GM19238 (cell line): ENCODE measurements around the gene SF3B6.

Experiments used
- DNase-seq: peaks from one replicate; pipeline ENCODE4 v3.0.0; 2011; ENCODE audit warnings: low spot score; ENCODE audit not compliant: insufficient read length

Gene SF3B6

DNA sequence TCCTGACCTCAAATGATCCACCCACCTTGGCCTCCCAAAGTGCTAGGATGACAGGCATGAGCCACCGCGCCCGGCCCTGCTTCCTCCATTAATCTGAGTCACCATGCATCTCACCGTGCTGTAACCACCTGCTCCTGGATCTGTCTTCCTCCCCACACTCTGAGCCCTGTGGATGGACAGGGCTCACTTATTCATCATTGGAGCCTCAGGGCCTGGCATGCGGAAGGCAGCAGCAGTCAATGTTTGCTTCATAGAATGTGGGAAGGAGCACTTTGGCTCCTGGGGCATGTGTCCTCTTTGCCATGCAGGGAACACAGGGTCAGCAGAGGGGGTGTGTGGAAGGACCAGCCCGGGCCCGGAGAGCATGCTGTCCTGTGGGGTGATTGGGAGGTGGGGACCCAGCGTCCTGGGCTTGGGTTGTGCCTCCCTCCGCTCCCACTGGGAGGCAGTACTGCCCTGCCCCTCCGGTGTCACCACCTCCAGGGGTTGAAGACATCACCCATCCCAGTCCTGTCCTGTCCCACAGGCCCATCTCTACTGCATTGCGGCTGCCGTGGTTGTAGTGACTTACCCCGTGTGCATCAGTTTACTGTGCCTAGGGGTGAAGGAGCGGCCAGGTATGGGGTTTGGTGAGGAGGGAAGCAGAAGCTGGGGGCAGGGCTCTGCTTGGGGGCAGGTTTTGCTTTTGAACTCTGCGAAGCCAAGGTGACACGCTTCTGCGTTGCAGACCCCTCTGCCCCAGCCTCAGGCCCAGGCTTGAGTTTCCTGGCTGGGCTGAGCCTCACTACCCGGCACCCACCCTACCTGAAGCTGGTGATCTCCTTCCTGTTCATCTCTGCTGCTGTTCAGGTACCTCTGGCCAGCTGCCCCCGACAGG, 54.8 kb downstream of the SF3B6 start:
- no peak for DNase-seq

DNA sequence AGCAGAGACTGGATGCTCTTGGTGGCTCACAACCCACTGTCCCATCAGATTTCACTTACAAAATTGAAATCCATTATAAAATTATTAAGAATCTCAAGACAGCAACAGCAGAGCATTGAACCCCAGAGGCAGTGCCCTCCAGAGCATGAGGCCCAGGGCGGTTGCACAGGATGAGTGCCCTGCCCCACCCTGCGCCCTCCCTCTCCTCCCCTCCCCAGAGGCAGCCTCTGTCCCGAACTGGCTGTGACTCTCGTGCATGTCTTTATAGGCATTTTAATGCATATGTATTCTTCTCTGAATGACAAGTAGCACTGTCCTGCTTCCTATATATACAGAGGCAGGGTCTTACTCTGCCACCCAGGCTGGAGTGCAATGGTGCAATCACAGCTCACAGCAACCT, 55.9 kb downstream of the SF3B6 start:
- DNase-seq = no peak

DNA sequence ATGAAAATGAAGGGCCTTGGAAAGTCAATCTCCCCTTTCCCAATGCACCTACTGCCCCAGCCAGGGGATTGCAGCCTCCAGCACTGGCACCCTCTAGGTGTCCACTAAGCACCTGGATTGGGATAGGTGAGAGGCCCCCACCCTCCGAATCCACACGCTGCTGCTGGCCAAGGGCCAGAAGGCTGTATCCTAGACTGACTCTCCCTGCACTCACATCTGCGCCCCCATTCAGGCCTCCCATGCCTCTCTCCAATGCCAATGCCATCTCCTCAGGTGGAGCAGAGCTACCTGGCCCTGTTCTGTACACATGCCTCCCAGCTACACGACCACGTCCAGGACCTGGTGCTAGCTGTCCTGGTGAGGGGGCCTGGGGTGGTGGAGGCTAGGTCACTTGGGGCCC, 56.4 kb downstream of the SF3B6 start:
- DNase-seq = no peak

DNA sequence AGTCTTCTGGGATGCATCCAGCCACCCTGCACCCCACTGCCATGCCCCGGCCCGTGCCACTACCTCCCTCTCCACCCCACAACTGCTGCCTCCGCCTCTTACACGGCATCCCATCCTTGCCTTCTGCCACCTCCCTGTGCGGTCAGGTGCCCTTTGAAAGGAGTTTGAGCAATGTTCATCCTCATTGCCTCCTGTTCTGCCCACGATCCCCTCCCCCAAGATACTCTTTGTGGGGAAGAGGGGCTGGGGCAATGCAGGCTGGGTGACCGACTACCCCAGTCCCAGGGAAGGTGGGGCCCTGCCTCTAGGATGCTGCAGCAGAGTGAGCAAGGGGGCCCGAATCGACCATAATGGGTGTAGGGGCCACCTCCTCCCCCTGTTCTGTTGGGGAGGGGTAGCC, 57.9 kb downstream of the SF3B6 start:
- no peak for DNase-seq

DNA sequence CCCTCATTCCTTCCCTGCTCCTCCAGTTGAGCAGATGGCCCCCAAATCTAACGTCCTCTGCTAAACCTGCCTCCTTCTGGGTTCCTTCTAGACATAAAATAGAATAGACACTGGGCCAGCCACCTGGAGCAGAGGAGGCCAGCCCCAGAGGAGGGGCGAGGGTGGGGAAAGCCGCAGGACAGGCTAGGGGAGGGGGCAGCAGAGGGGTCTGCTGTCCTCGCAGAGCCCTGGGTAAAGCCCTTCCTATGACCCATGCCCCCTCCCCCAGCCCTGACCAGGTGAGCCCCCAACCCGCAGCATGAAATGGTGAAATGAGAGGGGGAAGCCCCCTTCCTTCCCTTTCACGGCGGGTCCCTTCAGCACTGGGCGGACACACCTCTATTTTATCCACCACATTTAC, 58.4 kb downstream of the SF3B6 start:
- no peak for DNase-seq
